HL-60 (cell line): ENCODE results near the gene PRADC1.

ENCODE experiments used
- DNase-seq, 2 experiments: peaks; one replicate each; pipeline ENCODE4 v3.0.0-alpha.2; 2010 to 2020; ENCODE audit warnings: low read depth in 1 of 2, low spot score in 1 of 2
- H3K27ac ChIP-seq: fragments of 250-450 bp; sonication (Bioruptor Pico); replicated peaks from 2 replicates; pipeline ENCODE4 v1.5.1; 2020; ENCODE audit warnings: mild to moderate bottlenecking, moderate library complexity
- H3K27me3 ChIP-seq: fragments of 250-450 bp; sonication (Bioruptor Pico); 2 replicates; pipeline ENCODE4 v1.5.1; 2021; ENCODE audit warnings: mild to moderate bottlenecking, moderate library complexity; ENCODE audit not compliant: insufficient read depth, poor library complexity, severe bottlenecking
- H3K4me3 ChIP-seq: replicated peaks from 2 replicates; pipeline ENCODE4 v1.5.1; 2011; ENCODE audit warnings: mild to moderate bottlenecking, control low read depth, low read length; ENCODE audit not compliant: insufficient read depth
- CTCF ChIP-seq: IDR thresholded peaks from one replicate; pipeline ENCODE4 v1.5.1; 2011; ENCODE audit warnings: low read length, control low read depth, inconsistent platforms; ENCODE audit not compliant: insufficient read depth
- GABPA ChIP-seq: IDR thresholded peaks from 2 replicates; pipeline ENCODE4 v1.6.1; 2012; ENCODE audit warnings: low read depth
- POLR2AphosphoS5 ChIP-seq: IDR thresholded peaks from 2 replicates; pipeline ENCODE4 v1.6.1; 2012; ENCODE audit warnings: low read depth
- SPI1 ChIP-seq: IDR thresholded peaks from 2 replicates; pipeline ENCODE4 v1.6.1; 2012; ENCODE audit warnings: low read depth, mild to moderate bottlenecking, borderline replicate concordance
- TF ChIP-seq, protein P1 (sequence below): IDR thresholded peaks from 2 replicates; pipeline ENCODE4 v1.6.1; 2012; ENCODE audit warnings: low read depth; ENCODE audit not compliant: insufficient replicate concordance

PRADC1 gene

DNA sequence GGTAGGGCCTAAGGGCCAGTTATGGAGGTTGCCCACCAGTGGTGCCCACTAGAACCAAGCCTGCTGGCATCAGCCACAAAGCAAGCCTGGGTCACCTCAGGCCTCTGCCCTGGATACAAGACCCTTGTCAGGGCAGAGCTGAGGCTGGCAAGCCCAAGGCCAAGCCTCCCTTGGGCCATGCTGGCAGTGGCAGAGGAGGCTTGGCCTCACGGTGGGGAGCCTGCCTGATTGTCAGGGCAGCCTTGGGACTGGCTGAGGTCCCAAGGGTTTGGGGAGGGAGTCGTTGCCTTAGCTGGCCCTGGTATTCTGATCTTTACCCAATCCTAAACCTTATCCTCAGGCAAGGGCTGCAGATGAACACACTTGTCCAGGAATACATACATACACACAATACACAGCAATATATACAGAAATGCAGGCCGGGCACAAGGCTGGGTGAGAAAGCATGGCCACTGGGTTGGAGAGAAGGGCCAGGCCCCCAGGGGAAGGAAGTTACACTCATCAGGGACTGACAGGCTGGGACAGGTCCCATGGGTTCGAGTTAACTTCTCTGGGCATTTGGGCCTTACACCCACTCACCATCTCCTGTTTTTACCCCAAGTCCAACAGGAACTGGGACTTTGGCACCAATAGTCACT, 22.1 kb upstream of the PRADC1 start:
- TF ChIP-seq POLR2AphosphoS5 (peak; percentile 23; the same call in 1 of the 2 replicates), GABPA (no peak)
- Histone ChIP-seq H3K4me3 (no peak overlapping the region), H3K27me3 (no peaks in the 10 kb centered on the region), H3K27ac (no peak overlapping the region)
- no peak for DNase-seq

DNA sequence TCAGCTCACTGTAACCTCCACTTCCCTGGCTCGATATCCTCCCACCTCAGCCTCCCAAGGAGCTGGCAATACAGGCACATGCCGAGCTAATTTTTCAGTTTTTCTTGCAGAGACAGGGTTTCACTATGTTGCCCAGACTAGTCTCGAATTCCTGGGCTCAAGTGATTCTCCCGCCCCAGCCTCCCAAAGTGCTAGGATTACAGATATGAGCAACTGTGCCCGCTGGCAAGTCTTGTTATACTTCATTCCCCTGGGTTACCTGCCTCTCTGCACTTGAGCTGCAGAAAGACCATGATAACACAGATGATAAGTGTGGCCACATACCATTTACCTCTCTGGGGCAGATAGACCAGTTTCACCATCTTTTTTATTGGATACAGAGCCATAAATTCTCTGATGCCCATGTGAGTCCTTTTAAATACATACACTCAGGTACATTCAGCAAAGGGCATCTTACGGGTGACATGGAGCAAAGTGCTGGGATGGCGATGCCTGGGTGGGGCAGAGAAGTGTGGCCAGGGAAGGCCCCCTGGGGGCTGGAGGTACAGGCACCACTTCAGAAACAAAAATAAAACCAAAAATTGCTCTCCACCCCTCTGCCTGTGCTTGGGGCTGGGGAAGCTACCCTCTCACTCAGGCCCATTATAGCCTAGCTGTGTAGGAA, 21.4 kb upstream of the PRADC1 start:
- TF ChIP-seq, protein P1, sequence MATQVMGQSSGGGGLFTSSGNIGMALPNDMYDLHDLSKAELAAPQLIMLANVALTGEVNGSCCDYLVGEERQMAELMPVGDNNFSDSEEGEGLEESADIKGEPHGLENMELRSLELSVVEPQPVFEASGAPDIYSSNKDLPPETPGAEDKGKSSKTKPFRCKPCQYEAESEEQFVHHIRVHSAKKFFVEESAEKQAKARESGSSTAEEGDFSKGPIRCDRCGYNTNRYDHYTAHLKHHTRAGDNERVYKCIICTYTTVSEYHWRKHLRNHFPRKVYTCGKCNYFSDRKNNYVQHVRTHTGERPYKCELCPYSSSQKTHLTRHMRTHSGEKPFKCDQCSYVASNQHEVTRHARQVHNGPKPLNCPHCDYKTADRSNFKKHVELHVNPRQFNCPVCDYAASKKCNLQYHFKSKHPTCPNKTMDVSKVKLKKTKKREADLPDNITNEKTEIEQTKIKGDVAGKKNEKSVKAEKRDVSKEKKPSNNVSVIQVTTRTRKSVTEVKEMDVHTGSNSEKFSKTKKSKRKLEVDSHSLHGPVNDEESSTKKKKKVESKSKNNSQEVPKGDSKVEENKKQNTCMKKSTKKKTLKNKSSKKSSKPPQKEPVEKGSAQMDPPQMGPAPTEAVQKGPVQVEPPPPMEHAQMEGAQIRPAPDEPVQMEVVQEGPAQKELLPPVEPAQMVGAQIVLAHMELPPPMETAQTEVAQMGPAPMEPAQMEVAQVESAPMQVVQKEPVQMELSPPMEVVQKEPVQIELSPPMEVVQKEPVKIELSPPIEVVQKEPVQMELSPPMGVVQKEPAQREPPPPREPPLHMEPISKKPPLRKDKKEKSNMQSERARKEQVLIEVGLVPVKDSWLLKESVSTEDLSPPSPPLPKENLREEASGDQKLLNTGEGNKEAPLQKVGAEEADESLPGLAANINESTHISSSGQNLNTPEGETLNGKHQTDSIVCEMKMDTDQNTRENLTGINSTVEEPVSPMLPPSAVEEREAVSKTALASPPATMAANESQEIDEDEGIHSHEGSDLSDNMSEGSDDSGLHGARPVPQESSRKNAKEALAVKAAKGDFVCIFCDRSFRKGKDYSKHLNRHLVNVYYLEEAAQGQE, result no peak
- TF ChIP-seq SPI1, result no peak
- peak; percentile 9 for TF ChIP-seq POLR2AphosphoS5
- no peak for TF ChIP-seq CTCF
- Histone ChIP-seq H3K27ac (no peak overlapping the region), H3K27me3 (no peaks in the 10 kb centered on the region), H3K4me3 (no peak overlapping the region)
- DNase-seq, result no peak

DNA sequence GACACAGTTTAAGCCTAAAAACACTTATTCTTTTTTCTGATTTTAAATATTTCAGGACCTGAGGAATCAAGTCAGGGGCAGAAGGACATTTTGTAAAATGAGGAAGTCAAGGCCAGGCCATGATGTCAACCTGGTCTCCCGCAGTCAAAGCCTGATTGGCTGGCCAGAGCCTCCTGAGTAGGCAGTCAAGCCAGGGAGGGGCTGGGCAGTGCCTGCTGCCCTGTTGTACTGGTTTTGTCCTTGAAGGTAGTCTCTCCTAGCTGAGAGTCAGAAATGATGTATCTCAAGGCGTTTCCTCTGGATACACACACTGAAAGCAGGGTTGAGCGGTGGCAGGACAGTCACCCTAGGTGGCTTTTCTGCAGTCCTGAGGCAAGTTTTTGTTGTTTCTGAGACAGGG, 20.9 kb upstream of the PRADC1 start:
- no peak for TF ChIP-seq CTCF
- peak; percentile 92 for TF ChIP-seq SPI1
- TF ChIP-seq POLR2AphosphoS5, result peak; percentile 36
- DNase-seq, result peak in 1 of 2 experiments; percentile 70
- Histone ChIP-seq H3K4me3 (no peak overlapping the region), H3K27ac (no peak overlapping the region), H3K27me3 (no peaks in the 10 kb centered on the region)

- no peak for DNase-seq
- peak; percentile 32; the same call in 1 of the 2 replicates for TF ChIP-seq POLR2AphosphoS5
- TF ChIP-seq CTCF, result no peak
- no peak overlapping the region for H3K27ac ChIP-seq
- H3K4me3 ChIP-seq, result no peak overlapping the region
- no peaks in the 10 kb centered on the region for H3K27me3 ChIP-seq
These were observed 20.4 kb upstream of the PRADC1 start for GRCh38 chr2:73253400-73253799.

DNA sequence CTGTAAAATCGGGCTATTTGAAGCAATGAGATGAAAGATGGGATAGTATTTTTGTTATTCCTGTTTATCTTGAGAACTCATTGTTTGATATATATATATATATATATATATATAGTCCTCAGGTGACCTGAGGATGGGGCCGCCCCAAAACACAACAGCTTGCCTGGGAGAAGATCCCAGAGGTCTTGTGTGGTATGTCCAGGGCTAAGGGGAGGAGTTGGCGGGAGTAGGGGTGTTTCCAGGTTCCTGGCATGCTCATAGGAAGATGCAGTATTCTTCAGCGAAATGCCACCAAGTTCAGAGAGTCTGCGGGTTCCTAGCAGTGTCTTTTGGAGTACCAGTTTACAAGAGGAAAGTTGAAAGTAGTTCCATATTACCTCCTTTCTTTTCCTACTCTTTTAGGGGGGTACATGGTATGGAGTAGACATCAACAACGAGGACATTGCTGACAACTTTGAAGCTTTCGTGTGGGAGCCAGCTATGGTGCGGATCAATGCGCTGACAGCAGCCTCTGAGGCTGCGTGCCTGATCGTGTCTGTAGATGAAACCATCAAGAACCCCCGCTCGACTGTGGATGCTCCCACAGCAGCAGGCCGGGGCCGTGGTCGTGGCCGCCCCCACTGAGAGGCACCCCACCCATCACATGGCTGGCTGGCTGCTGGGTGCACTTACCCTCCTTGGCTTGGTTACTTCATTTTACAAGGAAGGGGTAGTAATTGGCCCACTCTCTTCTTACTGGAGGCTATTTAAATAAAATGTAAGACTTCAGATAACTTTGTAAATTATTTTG, 19.4 kb upstream of the PRADC1 start:
- DNase-seq, result no peak
- TF ChIP-seq GABPA (no peak), POLR2AphosphoS5 (no peak), SPI1 (no peak), CTCF (no peak)
- TF ChIP-seq, protein P1, result no peak
- Histone ChIP-seq H3K27me3 (no peaks in the 10 kb centered on the region), H3K27ac (no peak overlapping the region), H3K4me3 (no peak overlapping the region)
